ENCODE measurements around the gene RSRC2.
"Not testable (repeated sequence)": the region's sequence is repeated elsewhere in the genome, so short reads cannot be mapped to it uniquely, and the experiment has no call there.

Gene RSRC2

DNA sequence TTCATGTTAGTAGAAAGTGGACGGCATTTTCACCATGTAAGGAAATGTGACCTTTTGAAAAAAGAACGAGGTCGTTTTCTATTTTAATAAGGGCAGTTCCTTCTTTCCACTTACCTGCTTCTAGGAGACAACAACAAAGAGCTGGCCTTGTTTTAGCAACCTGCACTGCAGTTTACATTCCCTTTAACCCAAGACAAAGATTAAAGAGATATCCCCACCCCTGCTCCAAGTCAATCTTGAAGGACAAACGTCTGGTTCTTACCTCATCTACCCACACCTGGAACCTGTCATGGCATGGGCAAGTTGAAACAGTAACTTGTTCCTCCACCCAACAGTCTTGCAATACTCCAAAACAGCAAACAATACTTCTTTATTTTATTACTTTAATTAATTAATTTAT is 58.8 kb downstream of the RSRC2 start:
- H3K4me1 Mint-ChIP-seq = peaks cover 5% of the 10 kb centered on the region
- no peak overlapping the region for H3K27ac Mint-ChIP-seq
- no peak for DNase-seq
- H3K27me3 Mint-ChIP-seq (ENCODE audit: low read depth, poor library complexity) = no peaks in the 10 kb centered on the region
- H3K36me3 Mint-ChIP-seq (ENCODE audit: low read depth) = peaks cover 1% of the 10 kb centered on the region
- H3K4me3 Mint-ChIP-seq = no peak overlapping the region
- peaks cover 3% of the 10 kb centered on the region for H3K9me3 Mint-ChIP-seq
- TF ChIP-seq, protein P1, sequence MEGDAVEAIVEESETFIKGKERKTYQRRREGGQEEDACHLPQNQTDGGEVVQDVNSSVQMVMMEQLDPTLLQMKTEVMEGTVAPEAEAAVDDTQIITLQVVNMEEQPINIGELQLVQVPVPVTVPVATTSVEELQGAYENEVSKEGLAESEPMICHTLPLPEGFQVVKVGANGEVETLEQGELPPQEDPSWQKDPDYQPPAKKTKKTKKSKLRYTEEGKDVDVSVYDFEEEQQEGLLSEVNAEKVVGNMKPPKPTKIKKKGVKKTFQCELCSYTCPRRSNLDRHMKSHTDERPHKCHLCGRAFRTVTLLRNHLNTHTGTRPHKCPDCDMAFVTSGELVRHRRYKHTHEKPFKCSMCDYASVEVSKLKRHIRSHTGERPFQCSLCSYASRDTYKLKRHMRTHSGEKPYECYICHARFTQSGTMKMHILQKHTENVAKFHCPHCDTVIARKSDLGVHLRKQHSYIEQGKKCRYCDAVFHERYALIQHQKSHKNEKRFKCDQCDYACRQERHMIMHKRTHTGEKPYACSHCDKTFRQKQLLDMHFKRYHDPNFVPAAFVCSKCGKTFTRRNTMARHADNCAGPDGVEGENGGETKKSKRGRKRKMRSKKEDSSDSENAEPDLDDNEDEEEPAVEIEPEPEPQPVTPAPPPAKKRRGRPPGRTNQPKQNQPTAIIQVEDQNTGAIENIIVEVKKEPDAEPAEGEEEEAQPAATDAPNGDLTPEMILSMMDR (IDR thresholded peaks at IDR 0.05) = no peak

GRCh38 chr12:122464317-122465042 is 62.3 kb downstream of the RSRC2 start:
- not testable (repeated sequence) for H3K4me3 Mint-ChIP-seq; H3K4me1 Mint-ChIP-seq; H3K27me3 Mint-ChIP-seq (ENCODE audit: low read depth, poor library complexity); H3K27ac Mint-ChIP-seq; DNase-seq; H3K9me3 Mint-ChIP-seq; H3K36me3 Mint-ChIP-seq (ENCODE audit: low read depth)

DNA sequence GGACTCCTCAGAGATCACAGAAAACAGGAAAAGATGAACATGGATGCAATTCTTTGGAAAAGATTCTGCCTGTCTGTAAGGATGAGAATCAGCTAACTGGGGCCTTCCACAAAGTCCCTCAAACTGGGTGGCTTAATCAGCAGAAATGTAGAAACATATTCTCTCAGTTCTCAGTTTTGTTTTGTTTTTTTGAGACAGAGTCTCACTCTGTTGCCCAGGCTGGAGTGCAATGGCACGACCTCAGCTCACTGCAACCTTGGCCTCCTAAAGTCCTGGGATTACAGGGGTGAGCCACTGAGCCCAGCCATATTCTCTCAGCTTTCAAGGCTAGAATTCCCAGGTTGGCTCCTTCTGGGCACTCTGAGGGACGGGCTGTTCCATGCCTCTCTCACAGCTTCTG is 66.1 kb downstream of the RSRC2 start:
- peaks cover 3% of the 10 kb centered on the region for H3K27me3 Mint-ChIP-seq (ENCODE audit: low read depth, poor library complexity)
- no peaks in the 10 kb centered on the region for H3K4me1 Mint-ChIP-seq
- no peaks in the 10 kb centered on the region for H3K36me3 Mint-ChIP-seq (ENCODE audit: low read depth)
- DNase-seq = no peak
- TF ChIP-seq, protein P1 (IDR thresholded peaks at IDR 0.05) = no peak
- H3K4me3 Mint-ChIP-seq = no peak overlapping the region
- H3K27ac Mint-ChIP-seq = no peak overlapping the region
- H3K9me3 Mint-ChIP-seq = no peaks in the 10 kb centered on the region

GRCh38 chr12:122460061-122460460 is 66.7 kb downstream of the RSRC2 start:
- no peak overlapping the region for H3K27ac Mint-ChIP-seq
- no peak overlapping the region for H3K4me3 Mint-ChIP-seq
- TF ChIP-seq, protein P1 (IDR thresholded peaks at IDR 0.05) = no peak
- no peaks in the 10 kb centered on the region for H3K4me1 Mint-ChIP-seq
- DNase-seq = no peak
- H3K36me3 Mint-ChIP-seq (ENCODE audit: low read depth) = no peaks in the 10 kb centered on the region
- no peaks in the 10 kb centered on the region for H3K9me3 Mint-ChIP-seq
- peaks cover 3% of the 10 kb centered on the region for H3K27me3 Mint-ChIP-seq (ENCODE audit: low read depth, poor library complexity)

DNA sequence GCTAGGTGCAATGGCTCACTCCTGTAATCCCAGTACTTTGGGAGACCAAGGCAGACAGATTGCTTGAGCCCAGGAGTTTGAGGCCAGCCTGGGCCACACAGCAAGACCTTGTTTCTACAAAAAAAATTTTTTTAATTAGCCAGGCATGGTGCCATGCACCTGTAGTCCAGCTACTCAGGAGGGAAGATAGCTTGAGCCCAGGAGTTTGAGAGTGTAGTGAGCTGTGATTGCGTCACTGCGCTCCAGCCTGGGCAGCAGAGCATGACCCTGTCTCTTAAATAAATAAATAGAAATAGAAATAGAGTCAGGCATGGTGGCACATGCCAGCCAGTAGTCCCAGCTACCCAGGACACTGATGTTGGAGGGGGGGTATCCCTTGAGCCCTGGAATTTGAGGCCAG is 67.5 kb downstream of the RSRC2 start:
- Mint-ChIP-seq H3K36me3 (ENCODE audit: low read depth) (no peaks in the 10 kb centered on the region), H3K4me3 (no peak overlapping the region), H3K27ac (no peak overlapping the region), H3K27me3 (ENCODE audit: low read depth, poor library complexity) (peaks cover 3% of the 10 kb centered on the region), H3K4me1 (no peaks in the 10 kb centered on the region), H3K9me3 (no peaks in the 10 kb centered on the region)
- DNase-seq = no peak
- TF ChIP-seq, protein P1 (IDR thresholded peaks at IDR 0.05) = no peak

- Mint-ChIP-seq H3K4me3 (no peak overlapping the region), H3K27me3 (ENCODE audit: low read depth, poor library complexity) (peaks cover 3% of the 10 kb centered on the region), H3K4me1 (no peaks in the 10 kb centered on the region), H3K36me3 (ENCODE audit: low read depth) (no peaks in the 10 kb centered on the region), H3K27ac (no peak overlapping the region), H3K9me3 (no peaks in the 10 kb centered on the region)
- TF ChIP-seq, protein P1 (IDR thresholded peaks at IDR 0.05) = no peak
- no peak for DNase-seq
Measured at GRCh38 chr12:122458105-122459035, 68.4 kb downstream of the RSRC2 start.
